GM10266 (cell line): ENCODE data around the gene KLHDC7B.
"Not testable (repeated sequence)": the region's sequence is repeated elsewhere in the genome, so short reads cannot be mapped to it uniquely, and the experiment has no call there.

Experiments
- DNase-seq: peaks from one replicate; pipeline ENCODE4 v3.0.0; 2012; ENCODE audit errors: extremely low spot score
- CTCF ChIP-seq: IDR thresholded peaks from 2 replicates; pipeline ENCODE4 v1.5.1; 2012; ENCODE audit warnings: mild to moderate bottlenecking, low read depth; ENCODE audit not compliant: control insufficient read depth, insufficient read depth; ENCODE audit errors: missing control alignments

KLHDC7B gene

GRCh38 chr22:50537765-50538164 lies 7.9 kb upstream of the KLHDC7B start:
- TF ChIP-seq CTCF = no peak
- DNase-seq = no peak

- DNase-seq = no peak
- no peak for TF ChIP-seq CTCF
Measured at GRCh38 chr22:50540381-50540780, 5.3 kb upstream of the KLHDC7B start.

- DNase-seq = not testable (repeated sequence)
Measured at GRCh38 chr22:50541667-50542026, 4.1 kb upstream of the KLHDC7B start.

GRCh38 chr22:50542416-50542927 lies 3.2 kb upstream of the KLHDC7B start:
- TF ChIP-seq CTCF = no peak
- DNase-seq = peak; percentile 76

- peak; percentile 68 for TF ChIP-seq CTCF
- DNase-seq = peak; percentile 87
Measured at GRCh38 chr22:50544078-50544745, 1.5 kb upstream of the KLHDC7B start.

GRCh38 chr22:50544746-50545253 lies 899 bp upstream of the KLHDC7B start:
- TF ChIP-seq CTCF = no peak
- DNase-seq = peak; percentile 43

- no peak for TF ChIP-seq CTCF
- peak; percentile 30 for DNase-seq
Measured at GRCh38 chr22:50546326-50547262, 895 bp downstream of the KLHDC7B start.
